Keratinocyte (primary cell): ENCODE measurements around the gene PLPP1. TPM values are rescaled to one million over a fixed set of nuclear protein-coding genes. Genes with fewer than 3 reads are reported as not detected.

Source experiments
- DNase-seq: peaks from one replicate; pipeline ENCODE4 v3.0.0-alpha.2; 2011; ENCODE audit warnings: low read depth, missing footprints, low spot score
- FAIRE-seq: peaks from 2 replicates; lab custom pipeline; 2011; peaks lifted over from hg19 to GRCh38; lab: Jason Lieb, UNC
- H2AFZ ChIP-seq: 2 replicates; pipeline ENCODE4 v1.6.0; 2012; ENCODE audit warnings: low read length, control low read depth, inconsistent platforms; ENCODE audit not compliant: control insufficient read depth
- H3K27ac ChIP-seq: 2 replicates; pipeline ENCODE4 v1.5.1; 2011; ENCODE audit warnings: low read length; ENCODE audit not compliant: control insufficient read depth, insufficient read depth
- H3K27me3 ChIP-seq: 3 replicates; pipeline ENCODE4 v1.6.0; 2011; ENCODE audit warnings: low read length; ENCODE audit not compliant: control insufficient read depth, insufficient read depth; ENCODE audit errors: extremely low read depth
- H3K36me3 ChIP-seq, 2 experiments: 2 replicates in 1 of 2; 3 replicates in 1 of 2; pipeline ENCODE4 v1.5.1; 2011; ENCODE audit warnings: low read length in 2 of 2, mild to moderate bottlenecking in 1 of 2; ENCODE audit not compliant: control insufficient read depth in 2 of 2, insufficient read depth in 2 of 2; ENCODE audit errors: extremely low read depth in 1 of 2
- H3K4me1 ChIP-seq: 3 replicates; pipeline ENCODE4 v1.5.1; 2011; ENCODE audit warnings: low read length; ENCODE audit not compliant: control insufficient read depth, insufficient read depth; ENCODE audit errors: extremely low read depth
- H3K4me2 ChIP-seq: 3 replicates; pipeline ENCODE4 v1.6.0; 2011; ENCODE audit warnings: low read depth, low read length; ENCODE audit not compliant: control insufficient read depth, insufficient read depth; ENCODE audit errors: extremely low read depth
- H3K4me3 ChIP-seq, 3 experiments: fragments of 200-600 bp in 1 of 3; sonication (generic) in 1 of 3; 2 replicates in 2 of 3; 3 replicates in 1 of 3; pipeline ENCODE4 v1.5.1; 2011 to 2016; ENCODE audit warnings: low read length in 3 of 3, mild to moderate bottlenecking in 3 of 3, control low read depth in 2 of 3, inconsistent platforms in 1 of 3, low read depth in 1 of 3, mixed read lengths in 1 of 3, mixed run types in 1 of 3, moderate library complexity in 1 of 3; ENCODE audit not compliant: control insufficient read depth in 2 of 3, insufficient read depth in 2 of 3; ENCODE audit errors: extremely low read depth in 1 of 3
- H3K79me2 ChIP-seq: 2 replicates; pipeline ENCODE4 v1.6.0; 2012; ENCODE audit warnings: low read length; ENCODE audit not compliant: control insufficient read depth, insufficient read depth
- H3K9ac ChIP-seq: 3 replicates; pipeline ENCODE4 v1.6.0; 2011; ENCODE audit warnings: low read length; ENCODE audit not compliant: control insufficient read depth, insufficient read depth; ENCODE audit errors: extremely low read depth
- H3K9me1 ChIP-seq: 3 replicates; pipeline ENCODE4 v1.6.0; 2011; ENCODE audit warnings: low read length; ENCODE audit not compliant: control insufficient read depth, insufficient read depth; ENCODE audit errors: extremely low read depth
- H3K9me3 ChIP-seq: 2 replicates; pipeline ENCODE4 v1.5.1; 2012; ENCODE audit warnings: low read depth, low read length; ENCODE audit not compliant: control insufficient read depth
- H4K20me1 ChIP-seq: 3 replicates; pipeline ENCODE4 v1.6.0; 2011; ENCODE audit warnings: low read length; ENCODE audit not compliant: control insufficient read depth, insufficient read depth; ENCODE audit errors: extremely low read depth
- EZH2 ChIP-seq: IDR thresholded peaks from one replicate; pipeline ENCODE4 v1.6.1; 2012; ENCODE audit warnings: inconsistent platforms, mild to moderate bottlenecking, low read length, moderate library complexity
- dilution Hi-C: fragments of 300-500 bp; cut with MboI; formaldehyde crosslinking; loops from one replicate; pipeline ENCODE4 v1.7.0; 2020; ENCODE audit warnings: low sequenced_read_pairs; ENCODE audit not compliant: extremely low pct_ligation_motif_present
- polyA plus RNA-seq, 5 experiments: library from polyadenylated mRNA; depleted of rRNA in 3 of 5; stranded (reverse) in 3 of 5; stranded (forward) in 1 of 5; unstranded in 1 of 5; fragments of >200 nt; gene quantifications; 1 replicate in 1 of 5; 2 replicates in 3 of 5; 3 replicates in 1 of 5; pipeline versions ENCODE4 v1.2.1 to v1.2.3, GENCODE V29; 2011 to 2012; ENCODE audit warnings: missing spikeins in 2 of 5, low read depth in 1 of 5, low replicate concordance in 1 of 5
- TF ChIP-seq, protein P1 (sequence below), 3 experiments: IDR thresholded peaks in 1 of 3; conservative IDR thresholded peaks in 1 of 3; optimal IDR thresholded peaks in 1 of 3; 2 replicates in 2 of 3; 3 replicates in 1 of 3; pipeline versions ENCODE3 to v1.5.1; 2011; ENCODE audit warnings: low read length in 3 of 3, mild to moderate bottlenecking in 3 of 3, moderate library complexity in 2 of 3, control low read depth in 1 of 3, inconsistent platforms in 1 of 3; ENCODE audit not compliant: insufficient read depth in 2 of 3; ENCODE audit errors: extremely low read depth in 1 of 3

The PLPP1 gene
- polyA plus RNA-seq, 1 donor (not counting 4 experiments of a cell fraction or from before 2014, with no cell fraction given): 13.2 TPM

DNA sequence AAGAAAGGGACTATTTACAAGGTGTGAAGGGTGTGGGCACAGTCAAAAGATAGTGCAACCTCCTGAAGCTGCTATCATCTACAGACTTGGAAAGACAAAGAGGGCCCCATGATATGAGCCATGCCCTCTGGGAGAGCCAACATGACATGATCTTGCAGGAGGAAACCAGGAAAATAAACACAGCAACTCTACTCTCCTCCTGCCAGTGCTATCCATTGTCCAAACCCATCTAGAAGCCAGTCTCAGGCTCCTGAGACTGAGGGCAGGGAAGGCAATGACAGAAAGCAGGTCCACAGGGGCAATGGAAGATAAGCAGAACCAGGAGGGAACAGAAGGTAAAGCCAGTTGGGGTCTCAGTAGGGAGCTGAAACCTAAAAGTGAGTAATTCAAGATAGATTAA, 37.1 kb downstream of the PLPP1 start:
- no peak overlapping the region for H3K27ac ChIP-seq
- no peaks in the 10 kb centered on the region for H4K20me1 ChIP-seq
- no peaks in the 10 kb centered on the region for H3K27me3 ChIP-seq
- dilution Hi-C loops: no loop called here
- H3K4me1 ChIP-seq: no peaks in the 10 kb centered on the region
- H3K9me3 ChIP-seq: no peaks in the 10 kb centered on the region
- FAIRE-seq (no peak), DNase-seq (no peak)
- H2AFZ ChIP-seq: no peak overlapping the region
- H3K79me2 ChIP-seq: no peaks in the 10 kb centered on the region
- no peak overlapping the region for H3K4me2 ChIP-seq
- no peaks in the 10 kb centered on the region for H3K9me1 ChIP-seq
- no peak overlapping the region for H3K9ac ChIP-seq
- H3K36me3 ChIP-seq: no peaks in the 10 kb centered on the region
- no peak for TF ChIP-seq EZH2
- TF ChIP-seq, protein P1, sequence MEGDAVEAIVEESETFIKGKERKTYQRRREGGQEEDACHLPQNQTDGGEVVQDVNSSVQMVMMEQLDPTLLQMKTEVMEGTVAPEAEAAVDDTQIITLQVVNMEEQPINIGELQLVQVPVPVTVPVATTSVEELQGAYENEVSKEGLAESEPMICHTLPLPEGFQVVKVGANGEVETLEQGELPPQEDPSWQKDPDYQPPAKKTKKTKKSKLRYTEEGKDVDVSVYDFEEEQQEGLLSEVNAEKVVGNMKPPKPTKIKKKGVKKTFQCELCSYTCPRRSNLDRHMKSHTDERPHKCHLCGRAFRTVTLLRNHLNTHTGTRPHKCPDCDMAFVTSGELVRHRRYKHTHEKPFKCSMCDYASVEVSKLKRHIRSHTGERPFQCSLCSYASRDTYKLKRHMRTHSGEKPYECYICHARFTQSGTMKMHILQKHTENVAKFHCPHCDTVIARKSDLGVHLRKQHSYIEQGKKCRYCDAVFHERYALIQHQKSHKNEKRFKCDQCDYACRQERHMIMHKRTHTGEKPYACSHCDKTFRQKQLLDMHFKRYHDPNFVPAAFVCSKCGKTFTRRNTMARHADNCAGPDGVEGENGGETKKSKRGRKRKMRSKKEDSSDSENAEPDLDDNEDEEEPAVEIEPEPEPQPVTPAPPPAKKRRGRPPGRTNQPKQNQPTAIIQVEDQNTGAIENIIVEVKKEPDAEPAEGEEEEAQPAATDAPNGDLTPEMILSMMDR (optimal IDR thresholded peaks at IDR 0.05 in 1 of 3, IDR thresholded peaks at IDR 0.05 in 1 of 3, conservative IDR thresholded peaks at IDR 0.05 in 1 of 3; ENCODE audit: extremely low read depth in 1 of 3, insufficient read depth in 2 of 3, low read length in 3 of 3): no peak
- no peak overlapping the region for H3K4me3 ChIP-seq

DNA sequence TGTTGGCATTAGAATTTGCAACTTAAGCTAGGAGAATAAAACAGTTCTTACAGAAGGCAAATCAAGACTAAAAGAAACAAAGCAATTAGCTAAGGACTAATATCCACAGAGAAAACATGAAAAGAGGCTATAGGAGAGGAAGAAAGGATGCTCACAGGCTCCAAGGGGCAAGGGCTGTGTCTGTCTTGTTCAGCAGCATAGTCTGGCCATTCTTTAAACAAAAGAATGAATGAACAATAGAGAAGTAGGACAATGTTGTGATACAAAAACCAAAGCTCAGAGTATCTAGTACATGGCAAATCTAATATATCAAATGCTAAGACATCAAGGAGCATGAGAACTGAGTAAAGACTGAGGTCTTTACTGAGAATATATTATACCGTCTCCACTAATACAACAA, 39.5 kb downstream of the PLPP1 start:
- H3K27ac ChIP-seq: no peak overlapping the region
- no peaks in the 10 kb centered on the region for H3K9me1 ChIP-seq
- dilution Hi-C loops: no loop called here
- no peak overlapping the region for H2AFZ ChIP-seq
- H3K4me2 ChIP-seq: no peak overlapping the region
- no peaks in the 10 kb centered on the region for H3K27me3 ChIP-seq
- H3K79me2 ChIP-seq: no peaks in the 10 kb centered on the region
- no peaks in the 10 kb centered on the region for H3K36me3 ChIP-seq
- no peak overlapping the region for H3K9ac ChIP-seq
- no peaks in the 10 kb centered on the region for H4K20me1 ChIP-seq
- no peaks in the 10 kb centered on the region for H3K9me3 ChIP-seq
- no peak for TF ChIP-seq EZH2
- TF ChIP-seq, protein P1 (optimal IDR thresholded peaks at IDR 0.05 in 1 of 3, IDR thresholded peaks at IDR 0.05 in 1 of 3, conservative IDR thresholded peaks at IDR 0.05 in 1 of 3; ENCODE audit: extremely low read depth in 1 of 3, insufficient read depth in 2 of 3, low read length in 3 of 3): no peak
- no peak for DNase-seq
- H3K4me1 ChIP-seq: no peaks in the 10 kb centered on the region
- FAIRE-seq: no peak
- no peak overlapping the region for H3K4me3 ChIP-seq
